Aorta (tissue), 5 donors: ENCODE results near the gene CHRDL1. TPM values are rescaled to one million over a fixed set of nuclear protein-coding genes. Genes with fewer than 3 reads are reported as not detected.

Experiments
- ATAC-seq: fragments of 200-7000 bp; cut with Tn5 transposase; one replicate; pipeline ENCODE4 v1.9.1; 2022; ENCODE audit warnings: moderate library complexity; ENCODE audit not compliant: low FRiP score
- DNase-seq, 2 donors: peaks; one replicate each; pipeline ENCODE4 v3.0.0-alpha.2; 2020
- H3K27ac ChIP-seq, 2 donors: one replicate each; pipeline ENCODE4 v1.5.1; 2013; ENCODE audit warnings: low read length in 2 of 2, mild to moderate bottlenecking in 2 of 2, moderate library complexity in 2 of 2, control low read depth in 1 of 2, inconsistent platforms in 1 of 2, low read depth in 1 of 2
- H3K27me3 ChIP-seq, 2 donors: one replicate each; pipeline ENCODE4 v1.6.1; 2013; ENCODE audit warnings: control low read depth in 1 of 2, low read length in 1 of 2, mild to moderate bottlenecking in 1 of 2, moderate library complexity in 1 of 2; ENCODE audit not compliant: insufficient read depth in 2 of 2, control insufficient read depth in 1 of 2
- H3K36me3 ChIP-seq, 2 donors: one replicate each; pipeline ENCODE4 v1.6.1; 2013; ENCODE audit warnings: control low read depth in 1 of 2, low read length in 1 of 2, mild to moderate bottlenecking in 1 of 2; ENCODE audit not compliant: insufficient read depth in 2 of 2, control insufficient read depth in 1 of 2
- H3K4me1 ChIP-seq, 2 donors: one replicate each; pipeline ENCODE4 v1.6.1; 2013; ENCODE audit warnings: low read length in 2 of 2, control low read depth in 1 of 2, mild to moderate bottlenecking in 1 of 2, moderate library complexity in 1 of 2; ENCODE audit not compliant: insufficient read depth in 2 of 2, control insufficient read depth in 1 of 2
- H3K4me3 ChIP-seq, 2 donors: one replicate each; pipeline ENCODE4 v1.5.1; 2013; ENCODE audit warnings: low read length in 2 of 2, control low read depth in 1 of 2, mild to moderate bottlenecking in 1 of 2
- H3K9me3 ChIP-seq: one replicate; pipeline ENCODE4 v1.6.1; 2013; ENCODE audit warnings: mild to moderate bottlenecking, low read length; ENCODE audit not compliant: control insufficient read depth
- WGBS, 2 donors: extraction: QIAGEN DNeasy Blood & Tissue Kit; methylation state at CpG; one replicate each; pipeline ENCODE4 v1.1.7; 2013; 5-methylcytosine and 5-hydroxymethylcytosine counted together
- intact Hi-C, 2 donors: fragments of 100-400 bp; cut with DNase I; formaldehyde crosslinking; loops; one replicate each; pipeline versions ENCODE4 v1.14.2 to v1.15.0; 2022
- polyA plus RNA-seq, 2 donors: library from polyadenylated mRNA; stranded (reverse); fragments of 200-250 nt; gene quantifications; one replicate each; pipeline ENCODE4 v1.2.3, GENCODE V29; 2013
- total RNA-seq, 2 donors: library from RNA; stranded (reverse); fragmentation: NEBNext Ultra II Directional; extraction: Animal tissue kit (Norgen Biotek cat#: 25700); gene quantifications; one replicate each; pipeline ENCODE4 v1.2.1, GENCODE V29; 2021
- donor health status: healthy with polysubstance abuse.
- donor health status: Bipolar disorder and iron deficiency.
- donor health status: DM: no; HTN: no; CAD: no.
- donor health status: DM: no; HTN: no; CAD: no.
- donor health status: DM: yes; HTN: yes; CAD: no.

Gene CHRDL1
- total and polyA plus RNA-seq, 4 donors: 0.13 to 75.6 (median 38.6) TPM; not detected in 1

DNA sequence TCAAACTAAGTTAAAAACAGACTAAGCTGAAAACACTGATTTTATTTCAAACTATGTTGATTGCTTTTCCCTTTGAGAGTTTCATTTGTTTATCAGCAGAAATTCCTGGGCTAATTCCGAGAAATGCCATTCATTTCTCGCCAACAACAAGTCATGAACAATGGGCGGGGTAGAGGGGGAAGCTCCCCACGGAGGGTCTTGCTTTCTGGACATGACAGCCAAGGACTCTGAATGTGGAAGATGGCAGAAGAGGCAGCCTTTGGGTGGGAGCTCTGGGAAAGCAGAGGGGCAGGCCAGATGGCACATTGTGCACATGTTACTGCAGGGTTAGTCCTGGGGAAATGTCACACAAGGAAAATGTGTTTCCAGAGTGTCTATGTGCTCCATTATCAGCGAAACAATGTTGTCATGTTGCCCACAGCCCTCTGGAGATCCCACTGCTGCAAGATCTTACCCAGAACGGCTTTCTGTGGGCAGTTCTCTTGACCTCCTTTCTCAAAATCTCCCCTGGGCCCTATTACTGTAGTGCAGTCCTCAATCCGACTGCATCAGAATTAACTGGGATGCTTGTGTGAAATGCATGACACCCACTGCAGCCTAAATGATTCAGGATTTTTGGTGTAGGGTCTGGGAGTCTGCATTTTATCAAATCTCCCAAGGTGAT lies 45.0 kb downstream of the CHRDL1 start:
- ATAC-seq: no peak
- intact Hi-C loops: no loop called here

DNA sequence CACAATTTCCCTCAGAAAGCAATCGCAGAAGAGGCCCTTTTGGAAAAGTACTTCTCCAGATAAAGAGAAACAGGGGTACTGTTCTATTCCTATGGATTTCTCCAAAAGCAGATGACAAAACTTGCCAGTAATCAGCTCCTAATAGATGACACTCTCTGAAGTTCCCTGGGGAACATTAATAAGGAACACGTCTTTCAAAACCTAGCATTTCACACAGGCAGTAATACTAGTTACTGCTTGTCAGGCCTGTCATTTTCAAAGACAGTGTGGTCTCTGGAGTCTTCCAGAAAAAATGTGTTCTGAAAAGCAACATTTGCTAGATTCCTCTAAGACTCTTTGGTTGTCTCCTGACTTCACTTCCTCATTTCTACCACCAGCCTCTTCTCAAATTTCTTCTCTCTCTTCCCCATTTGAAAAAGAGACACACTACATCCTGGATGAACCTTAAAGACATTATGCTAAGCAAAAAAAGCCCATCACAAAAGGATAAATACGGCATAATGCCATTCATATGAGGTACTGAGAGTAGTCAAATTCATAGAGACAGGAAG lies 47.3 kb downstream of the CHRDL1 start:
- Histone ChIP-seq H3K27me3 (no peaks in the 10 kb centered on the region), H3K4me1 (no peaks in the 10 kb centered on the region), H3K4me3 (no peak overlapping the region), H3K27ac (no peak overlapping the region), H3K9me3 (no peaks in the 10 kb centered on the region), H3K36me3 (no peaks in the 10 kb centered on the region)
- WGBS, 2 donors: 69 to 85% methylated on average over 3 of the region's 3 CpGs
- intact Hi-C loops: no loop called here
- DNase-seq: no peak
- ATAC-seq: no peak

More for the DNA sequence above, 45.0 kb downstream of the CHRDL1 start:
- Histone ChIP-seq H3K27me3 (no peaks in the 10 kb centered on the region), H3K9me3 (no peaks in the 10 kb centered on the region), H3K36me3 (no peaks in the 10 kb centered on the region), H3K4me1 (peaks cover 0 to 3% of the 10 kb centered on the region in 2 donors), H3K27ac (no peak overlapping the region), H3K4me3 (no peak overlapping the region)
- WGBS, 2 donors: 33 to 39% methylated on average over 7 of the region's 7 CpGs
- no peak for DNase-seq

DNA sequence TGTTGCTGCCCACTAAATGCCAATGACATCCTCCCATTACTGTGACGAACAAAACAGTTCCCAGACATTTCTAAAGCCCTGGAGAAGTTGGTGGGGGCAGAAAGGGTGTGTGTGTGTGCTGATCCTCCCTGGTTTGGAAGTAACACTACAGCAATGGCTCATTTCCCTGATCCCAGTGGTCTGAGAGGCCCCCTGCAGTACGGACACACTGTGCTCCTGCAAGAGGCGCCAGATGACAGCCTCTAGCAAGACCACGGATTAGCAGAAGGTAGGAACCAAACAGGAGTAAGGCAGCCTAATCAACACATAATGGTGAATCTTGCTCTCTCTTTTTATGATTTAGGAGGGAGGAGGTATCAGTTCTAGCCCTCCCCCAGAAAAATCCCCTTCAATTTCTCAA lies 49.6 kb downstream of the CHRDL1 start:
- ATAC-seq (no peak), DNase-seq (no peak)
- Histone ChIP-seq H3K4me1 (no peaks in the 10 kb centered on the region), H3K9me3 (no peaks in the 10 kb centered on the region), H3K27ac (no peak overlapping the region), H3K27me3 (no peaks in the 10 kb centered on the region), H3K36me3 (no peaks in the 10 kb centered on the region), H3K4me3 (no peak overlapping the region)
- WGBS, 2 donors: 45 to 62% methylated on average over 4 of the region's 4 CpGs
- intact Hi-C loops: no loop called here

DNA sequence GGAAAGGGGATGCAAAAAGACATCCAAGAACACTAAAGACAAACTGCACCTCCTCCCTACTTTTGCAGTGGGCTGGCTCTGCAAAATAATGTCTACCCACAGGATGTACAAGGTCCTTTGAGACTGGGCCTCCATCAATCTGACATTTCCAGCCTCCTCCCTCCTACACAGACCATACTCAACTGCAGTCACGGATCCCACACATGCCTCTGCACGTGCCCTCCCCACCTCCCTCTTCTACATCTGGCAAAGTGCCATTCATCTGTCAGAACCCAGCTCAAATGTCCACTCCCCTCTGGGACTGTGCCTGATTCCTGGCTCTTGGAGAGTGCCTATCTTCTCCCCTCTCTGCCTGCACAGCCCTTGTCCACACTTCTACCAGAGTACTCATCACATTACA lies 50.3 kb downstream of the CHRDL1 start:
- WGBS, 2 donors: 11 to 19% methylated on average over 2 of the region's 2 CpGs
- no peak for DNase-seq
- H3K27ac ChIP-seq: no peak overlapping the region
- no peaks in the 10 kb centered on the region for H3K4me1 ChIP-seq
- intact Hi-C loops: no loop called here
- ATAC-seq: no peak
- no peaks in the 10 kb centered on the region for H3K9me3 ChIP-seq
- no peak overlapping the region for H3K4me3 ChIP-seq
- no peaks in the 10 kb centered on the region for H3K36me3 ChIP-seq
- no peaks in the 10 kb centered on the region for H3K27me3 ChIP-seq

DNA sequence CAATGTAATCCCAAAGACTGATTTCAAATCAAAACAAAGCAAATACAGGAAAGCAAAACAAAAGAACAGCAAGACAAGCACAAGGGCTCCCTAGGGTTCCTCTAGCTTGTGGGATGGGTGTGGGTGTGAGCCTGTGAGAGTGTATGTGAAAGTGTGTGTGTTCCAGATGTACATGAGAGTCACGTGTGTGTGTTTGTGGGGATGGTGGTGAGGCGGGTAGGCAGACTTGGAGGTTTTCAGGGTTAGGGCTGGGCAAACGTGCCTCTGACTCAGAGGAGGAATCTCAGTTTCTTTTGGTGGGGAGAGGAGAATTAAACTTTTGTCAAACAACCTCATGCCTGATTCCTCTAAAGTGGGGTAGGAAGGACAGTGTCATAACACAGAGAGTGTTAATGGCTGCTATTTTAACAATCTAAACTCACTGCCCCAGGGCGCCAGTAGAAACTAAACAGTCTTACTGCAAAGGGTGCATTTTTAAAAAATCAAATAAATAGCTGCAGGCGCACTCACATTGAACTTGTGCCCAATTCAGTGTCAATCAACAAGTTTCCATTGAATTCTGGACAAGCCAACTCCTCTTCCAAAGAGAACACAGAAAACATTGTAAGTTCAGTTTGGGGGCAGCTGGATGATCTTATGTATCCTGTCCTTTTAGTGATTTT lies 51.8 kb downstream of the CHRDL1 start:
- ATAC-seq (no peak), DNase-seq (no peak)
- Histone ChIP-seq H3K4me1 (no peaks in the 10 kb centered on the region), H3K27me3 (no peaks in the 10 kb centered on the region), H3K9me3 (no peaks in the 10 kb centered on the region), H3K36me3 (no peaks in the 10 kb centered on the region), H3K27ac (no peak overlapping the region), H3K4me3 (no peak overlapping the region)
- WGBS, 2 donors: 37 to 38% methylated on average over 5 of the region's 5 CpGs
- intact Hi-C loops: no loop called here

DNA sequence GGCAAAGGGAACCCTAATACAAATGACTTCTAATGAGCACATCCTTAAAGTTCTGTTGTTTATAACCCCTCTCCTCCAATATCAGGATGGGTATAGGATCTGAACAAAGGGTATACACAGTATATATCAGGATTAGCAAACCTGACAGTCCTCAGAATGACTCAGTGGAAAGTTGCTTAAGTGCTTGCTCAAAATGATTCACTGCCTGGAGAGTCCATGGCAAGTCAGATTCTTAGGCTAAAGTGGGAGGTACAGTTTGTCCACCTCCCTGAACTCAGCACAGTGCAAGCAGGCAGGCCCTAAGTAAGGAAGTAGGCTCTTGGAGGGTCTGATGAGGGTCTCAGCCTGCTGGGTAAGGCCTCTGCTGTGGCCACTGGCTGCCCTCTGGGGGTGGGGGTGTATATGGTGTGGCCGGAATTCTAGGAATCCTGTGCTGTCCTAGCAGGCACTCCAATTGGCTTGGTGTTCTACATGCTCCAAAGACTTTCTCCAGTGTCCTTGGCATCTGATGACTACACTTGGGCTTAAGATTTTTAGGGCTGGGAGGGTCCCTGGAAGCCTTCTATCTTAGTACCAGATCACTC lies 54.3 kb downstream of the CHRDL1 start:
- H3K9me3 ChIP-seq: no peaks in the 10 kb centered on the region
- 67 to 89% methylated on average over 1 of the region's 1 CpG for WGBS, 2 donors
- DNase-seq: no peak
- H3K27me3 ChIP-seq: no peaks in the 10 kb centered on the region
- intact Hi-C loops: no loop called here
- H3K4me1 ChIP-seq: no peaks in the 10 kb centered on the region
- no peak overlapping the region for H3K27ac ChIP-seq
- no peaks in the 10 kb centered on the region for H3K36me3 ChIP-seq
- no peak overlapping the region for H3K4me3 ChIP-seq
- no peak for ATAC-seq

DNA sequence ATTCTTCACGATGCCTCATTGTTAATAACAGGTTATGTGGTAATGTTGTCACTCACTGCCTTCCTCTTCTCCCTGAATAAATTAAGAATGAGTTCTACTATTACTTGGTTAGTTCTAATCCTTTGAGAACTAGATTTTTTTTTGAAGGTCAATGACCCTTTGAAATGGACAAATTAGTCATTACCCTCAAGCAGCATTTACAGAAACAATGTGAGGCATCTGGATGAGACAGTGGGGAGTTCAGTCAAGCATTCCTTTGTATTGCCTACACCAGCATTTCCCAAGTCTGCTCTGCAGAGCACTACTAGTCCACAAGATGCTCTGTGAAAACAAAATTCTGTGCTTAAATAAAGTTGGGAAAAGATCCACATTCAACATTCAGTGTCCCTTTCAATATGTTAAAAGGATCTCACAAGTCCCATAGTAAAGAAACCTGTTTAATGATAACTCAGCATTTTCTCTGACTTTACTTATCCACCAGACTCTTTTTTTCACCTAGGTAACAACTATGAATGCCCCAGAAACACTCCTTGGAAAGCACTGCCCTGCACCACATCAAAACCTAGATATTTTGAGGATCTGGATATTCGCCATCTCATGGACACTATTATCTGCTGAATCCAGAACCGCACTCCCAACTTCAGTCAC lies 60.6 kb downstream of the CHRDL1 start:
- H3K27ac ChIP-seq: no peak overlapping the region
- 66 to 81% methylated on average over 3 of the region's 3 CpGs for WGBS, 2 donors
- DNase-seq (no peak), ATAC-seq (no peak)
- no peaks in the 10 kb centered on the region for H3K27me3 ChIP-seq
- intact Hi-C loops: no loop called here
- H3K9me3 ChIP-seq: no peaks in the 10 kb centered on the region
- H3K4me3 ChIP-seq: no peak overlapping the region
- no peaks in the 10 kb centered on the region for H3K36me3 ChIP-seq
- no peaks in the 10 kb centered on the region for H3K4me1 ChIP-seq

DNA sequence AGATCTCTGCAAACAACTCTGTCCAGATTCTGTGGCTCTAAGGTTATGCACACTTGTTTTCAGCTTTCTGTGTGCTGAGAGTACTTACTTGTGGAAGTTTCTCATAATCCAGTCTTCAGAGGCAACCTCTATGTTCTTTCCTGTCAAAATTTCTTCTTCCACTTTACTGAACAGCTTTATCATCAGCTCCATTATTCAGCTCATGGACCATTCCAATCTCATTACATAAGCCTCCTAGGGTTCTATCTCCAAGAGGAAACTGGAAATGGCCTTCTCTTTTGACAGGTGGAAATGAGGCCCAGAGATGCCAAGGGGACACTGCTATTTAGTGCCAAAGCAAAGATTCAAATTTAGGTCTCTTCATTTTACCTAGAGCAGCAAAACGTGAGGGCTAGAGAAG lies 61.3 kb downstream of the CHRDL1 start:
- WGBS, 2 donors: 17 to 43% methylated on average over 1 of the region's 1 CpG
- Histone ChIP-seq H3K4me1 (no peaks in the 10 kb centered on the region), H3K9me3 (no peaks in the 10 kb centered on the region), H3K36me3 (no peaks in the 10 kb centered on the region), H3K4me3 (no peak overlapping the region), H3K27ac (no peak overlapping the region), H3K27me3 (no peaks in the 10 kb centered on the region)
- DNase-seq (no peak), ATAC-seq (no peak)
- intact Hi-C loops: no loop called here
